Stimulated activated CD4-positive, alpha-beta T cell treated with anti-CD3 and anti-CD28 coated beads, Interleukin-12 subunit alpha, Interleukin-12 subunit beta, amount 100 ng/mL, for 4 hours (primary cell): ENCODE data around the gene TNIP1.

Experiments
- DNase-seq: peaks from one replicate; pipeline ENCODE4 v3.0.0-alpha.2; 2020

The TNIP1 gene

DNA sequence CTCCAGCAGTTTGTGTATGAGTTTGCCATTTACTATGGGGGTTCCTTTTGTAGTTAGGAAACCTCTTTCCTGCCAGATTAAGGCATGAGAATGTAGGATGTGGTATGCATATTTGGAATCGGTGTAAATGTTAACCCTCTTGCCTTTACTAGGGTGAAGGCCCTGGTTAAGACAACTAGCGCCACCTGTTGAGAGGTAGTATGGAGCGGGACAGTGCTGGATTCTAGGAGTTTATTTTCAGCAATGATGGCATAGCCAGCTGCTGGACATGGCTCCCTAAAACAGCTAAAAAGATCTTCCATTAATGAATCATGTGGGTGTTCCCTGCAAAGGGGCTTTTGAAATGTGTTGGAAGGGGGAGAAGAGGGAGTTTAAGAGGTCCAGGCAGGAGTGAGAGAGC is 91.1 kb downstream of the TNIP1 start:
- no peak for DNase-seq

DNA sequence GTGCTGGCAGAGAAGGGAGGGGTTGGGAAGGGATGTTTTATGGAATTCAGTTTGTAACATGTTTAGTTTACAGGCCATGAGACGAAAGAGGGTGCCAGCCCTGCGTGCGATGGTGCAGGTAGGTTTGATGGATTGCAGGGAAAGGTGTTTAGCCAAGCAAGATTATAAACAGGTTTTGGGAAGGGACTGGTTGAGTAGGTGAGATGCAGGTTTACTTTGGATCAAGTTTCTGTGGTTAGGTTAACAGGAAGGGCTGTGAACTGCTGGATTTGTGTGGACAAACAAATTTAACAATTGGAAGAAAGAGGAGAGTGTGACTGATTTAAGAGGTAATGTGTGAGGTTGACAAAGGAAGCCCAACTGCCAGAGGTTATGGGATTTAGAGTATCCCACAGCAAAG is 93.1 kb downstream of the TNIP1 start:
- no peak for DNase-seq
